GM12878 (cell line): ENCODE data around the gene MRPS12. TPM values are rescaled to one million over a fixed set of nuclear protein-coding genes. Genes with fewer than 3 reads are reported as not detected.
A peak's percentile ranks its signal among the peaks of the same experiment; 100 is the strongest.

Experiments used
- ATAC-seq: fragments of 200-7000 bp; cut with Tn5 transposase; 3 replicates; pipeline ENCODE4 v1.9.1; 2020; ENCODE audit warnings: mild to moderate bottlenecking, moderate library complexity
- BruUV-seq: library from RNA; stranded (reverse); fragments of 400-500 nt; replicated peaks from 2 replicates; lab custom pipeline; 2021; lab: Mats Ljungman, UMichigan
- CTCF ChIA-PET: fragments of 300-600 bp; sonication (Branson Sonifier 250); formaldehyde crosslinking; extraction: SDS; loops from one replicate; lab custom pipeline; 2021; ENCODE audit warnings: inconsistent platforms; lab: Yijun Ruan, JAX
- POLR2A ChIA-PET: fragments of 350-600 bp; formaldehyde crosslinking; extraction: SDS; loops from one replicate; lab custom pipeline; 2021; ENCODE audit warnings: inconsistent platforms; lab: Charles Lee
- RAD21 ChIA-PET: fragments of 300-600 bp; sonication (Branson Sonifier 250); formaldehyde crosslinking; loops from one replicate; lab custom pipeline; 2023; ENCODE audit warnings: antibody characterized with exemption; ENCODE audit not compliant: unreplicated experiment; lab: Charles Lee
- SMC1A ChIA-PET: fragments of 300-600 bp; sonication (Branson Sonifier 250); formaldehyde crosslinking; loops from one replicate; lab custom pipeline; 2023; ENCODE audit not compliant: unreplicated experiment, uncharacterized antibody; lab: Charles Lee
- DNase-seq: peaks from one replicate; pipeline ENCODE4 v3.0.0-alpha.2; 2011; ENCODE audit warnings: low read depth, low spot score
- FAIRE-seq: peaks from 3 replicates; lab custom pipeline; 2011; peaks lifted over from hg19 to GRCh38; lab: Jason Lieb, UNC
- H2AFZ ChIP-seq: 2 replicates; pipeline ENCODE4 v1.6.0; 2011; ENCODE audit warnings: low read depth, low read length, control low read depth; ENCODE audit not compliant: control insufficient read depth
- H3K27ac ChIP-seq: 2 replicates; pipeline ENCODE4 v1.5.1; 2011; ENCODE audit warnings: control low read depth; ENCODE audit not compliant: control insufficient read depth, insufficient read depth
- H3K27me3 ChIP-seq, 2 experiments: replicated peaks in 1 of 2; 2 replicates each; pipeline versions ENCODE4 v1.6.0 to v1.6.1; 2011; ENCODE audit warnings: low read length in 1 of 2; ENCODE audit not compliant: control insufficient read depth in 2 of 2, insufficient read depth in 2 of 2
- H3K36me3 ChIP-seq, 2 experiments: 2 replicates each; pipeline ENCODE4 v1.5.1; 2011; ENCODE audit warnings: low read length in 1 of 2; ENCODE audit not compliant: control insufficient read depth in 2 of 2, insufficient read depth in 2 of 2
- H3K4me1 ChIP-seq: 2 replicates; pipeline ENCODE4 v1.6.1; 2011; ENCODE audit warnings: mild to moderate bottlenecking, low read length, moderate library complexity, mixed read lengths; ENCODE audit not compliant: control insufficient read depth, insufficient read depth
- H3K4me2 ChIP-seq: 2 replicates; pipeline ENCODE4 v1.6.0; 2011; ENCODE audit warnings: control low read depth; ENCODE audit not compliant: control insufficient read depth, insufficient read depth
- H3K4me3 ChIP-seq: fragments of 200-600 bp; sonication (generic); 2 replicates; pipeline ENCODE4 v1.5.1; 2016
- H3K79me2 ChIP-seq: 2 replicates; pipeline ENCODE4 v1.6.0; 2011; ENCODE audit warnings: low read length; ENCODE audit not compliant: control insufficient read depth, insufficient read depth
- H3K9ac ChIP-seq: 2 replicates; pipeline ENCODE4 v1.8.0; 2011; ENCODE audit warnings: low read length, control low read depth, mixed read lengths; ENCODE audit not compliant: control insufficient read depth, insufficient read depth
- H3K9me3 ChIP-seq: replicated peaks from 3 replicates; pipeline ENCODE4 v1.5.1; 2011; ENCODE audit warnings: mild to moderate bottlenecking, low read length; ENCODE audit not compliant: control insufficient read depth, insufficient read depth
- H4K20me1 ChIP-seq: 2 replicates; pipeline ENCODE4 v1.6.0; 2011; ENCODE audit not compliant: control insufficient read depth, insufficient read depth
- RAD51 ChIP-seq: fragments of 450-650 bp; IDR thresholded peaks from 2 replicates; pipeline ENCODE4 v1.6.1; 2016; ENCODE audit warnings: moderate library complexity, mild to moderate bottlenecking, inconsistent platforms
- WGBS: methylation state at CpG from one replicate; pipeline ENCODE4 v1.1.6; 2016; ENCODE audit warnings: low lambda C conversion rate; ENCODE audit not compliant: insufficient replicate concordance, insufficient coverage; ENCODE audit errors: missing lambda C conversion rate; 5-methylcytosine and 5-hydroxymethylcytosine counted together
- in situ Hi-C: fragments of 300-500 bp; cut with MboI; formaldehyde crosslinking; loops from 9 replicates; pipeline ENCODE4 v1.14.3; 2018; ENCODE audit warnings: mixed read lengths
- intact Hi-C: fragments of 100-400 bp; cut with micrococcal nuclease; formaldehyde crosslinking; loops from one replicate; pipeline ENCODE4 v1.14.2; 2022; ENCODE audit not compliant: unreplicated experiment
- polyA plus RNA-seq, 11 experiments: library from polyadenylated mRNA; depleted of rRNA in 4 of 11; unstranded in 6 of 11; stranded (reverse) in 5 of 11; fragments of >200 nt; fragmentation: Nextera tagmentation in 4 of 11; fragmentation: Illumina TruSeq in 1 of 11; extraction: Ambion mirVana in 4 of 11; extraction: Trizol in 1 of 11; gene quantifications; 1 replicate in 1 of 11; 2 replicates in 10 of 11; pipeline versions ENCODE4 v1.2.1 to v1.2.3, GENCODE V29; 2011 to 2016; ENCODE audit warnings: inconsistent platforms in 2 of 11, missing spikeins in 2 of 11, low read depth in 1 of 11
- total RNA-seq, 4 experiments: library from RNA; depleted of rRNA in 3 of 4; stranded (reverse); fragments of >200 nt in 3 of 4; fragmentation: Illumina TruSeq in 1 of 4; extraction: Trizol in 1 of 4; gene quantifications; 2 replicates each; pipeline versions ENCODE4 v1.2.1 to v1.2.3, GENCODE V29; 2013 to 2021
- TF ChIP-seq, protein P1 (sequence below): fragments of 450-650 bp; IDR thresholded peaks from 2 replicates; pipeline ENCODE4 v1.6.1; 2016; ENCODE audit warnings: mild to moderate bottlenecking, moderate library complexity, borderline replicate concordance

MRPS12 gene
- total and polyA plus RNA-seq, 10 of the 15 experiments (the other 5 are each of a cell fraction or from before 2014, with no cell fraction given) = 7.3 to 205 (median 77.3) TPM

DNA sequence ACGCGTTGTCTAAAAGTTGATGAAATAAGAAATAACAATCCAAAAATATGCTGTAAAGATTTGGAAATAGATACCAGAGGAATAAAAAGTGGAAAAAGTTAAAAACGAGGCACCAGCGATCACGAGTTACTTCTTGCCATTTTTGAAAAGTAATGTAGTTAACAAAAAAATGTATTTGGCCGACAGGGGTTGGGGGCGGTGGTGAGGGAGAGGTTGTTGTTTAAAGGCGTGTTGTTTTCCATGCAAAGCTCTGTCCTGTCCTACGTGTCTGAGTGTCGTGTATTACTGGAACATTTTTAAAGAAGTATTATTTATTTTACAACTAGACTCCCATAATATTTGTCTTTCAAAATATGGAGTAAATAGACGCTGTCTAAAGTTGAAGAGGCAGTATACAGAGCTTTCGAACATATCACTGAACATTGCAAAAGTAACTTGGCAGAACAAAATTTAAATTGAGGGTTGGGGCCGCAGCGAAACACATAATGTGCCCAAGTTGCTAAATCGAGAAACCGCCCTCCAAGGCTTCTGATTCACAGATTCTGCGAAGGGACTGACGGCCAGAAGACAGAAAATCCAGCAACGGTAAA, 44.0 kb downstream of the MRPS12 start:
- Histone ChIP-seq H3K9me3 (no peaks in the 10 kb centered on the region), H3K36me3 (no peaks in the 10 kb centered on the region), H3K27me3 (peaks cover 0 to 3% of the 10 kb centered on the region in 2 experiments; a peak in 2 of 4 replicates), H2AFZ (no peak overlapping the region), H3K4me1 (peaks cover 21% of the 10 kb centered on the region), H3K79me2 (no peaks in the 10 kb centered on the region), H3K27ac (no peak overlapping the region), H3K4me2 (no peak overlapping the region), H4K20me1 (no peaks in the 10 kb centered on the region), H3K9ac (no peak overlapping the region), H3K4me3 (no peak overlapping the region)
- ChIA-PET POLR2A (interaction anchor here (1.0 to 1.1 kb wide), 2 partner anchors 110 to 126 kb away, joined by 4 read pairs; no protein-coding TSS in a partner anchor), CTCF (interaction anchor here (1.2 to 4.0 kb wide), 6 partner anchors 11 to 77 kb away, joined by 3 to 28 read pairs (median 8); no protein-coding TSS in a partner anchor), SMC1A (interaction anchor here (0.8 to 1.3 kb wide), 2 partner anchors 30 to 63 kb away, joined by 3 read pairs; no protein-coding TSS in a partner anchor), RAD21 (interaction anchor here (0.6 to 2.0 kb wide), 5 partner anchors 8 to 56 kb away, joined by 3 to 8 read pairs (median 3); no protein-coding TSS in a partner anchor)
- FAIRE-seq = no peak
- TF ChIP-seq, protein P1, sequence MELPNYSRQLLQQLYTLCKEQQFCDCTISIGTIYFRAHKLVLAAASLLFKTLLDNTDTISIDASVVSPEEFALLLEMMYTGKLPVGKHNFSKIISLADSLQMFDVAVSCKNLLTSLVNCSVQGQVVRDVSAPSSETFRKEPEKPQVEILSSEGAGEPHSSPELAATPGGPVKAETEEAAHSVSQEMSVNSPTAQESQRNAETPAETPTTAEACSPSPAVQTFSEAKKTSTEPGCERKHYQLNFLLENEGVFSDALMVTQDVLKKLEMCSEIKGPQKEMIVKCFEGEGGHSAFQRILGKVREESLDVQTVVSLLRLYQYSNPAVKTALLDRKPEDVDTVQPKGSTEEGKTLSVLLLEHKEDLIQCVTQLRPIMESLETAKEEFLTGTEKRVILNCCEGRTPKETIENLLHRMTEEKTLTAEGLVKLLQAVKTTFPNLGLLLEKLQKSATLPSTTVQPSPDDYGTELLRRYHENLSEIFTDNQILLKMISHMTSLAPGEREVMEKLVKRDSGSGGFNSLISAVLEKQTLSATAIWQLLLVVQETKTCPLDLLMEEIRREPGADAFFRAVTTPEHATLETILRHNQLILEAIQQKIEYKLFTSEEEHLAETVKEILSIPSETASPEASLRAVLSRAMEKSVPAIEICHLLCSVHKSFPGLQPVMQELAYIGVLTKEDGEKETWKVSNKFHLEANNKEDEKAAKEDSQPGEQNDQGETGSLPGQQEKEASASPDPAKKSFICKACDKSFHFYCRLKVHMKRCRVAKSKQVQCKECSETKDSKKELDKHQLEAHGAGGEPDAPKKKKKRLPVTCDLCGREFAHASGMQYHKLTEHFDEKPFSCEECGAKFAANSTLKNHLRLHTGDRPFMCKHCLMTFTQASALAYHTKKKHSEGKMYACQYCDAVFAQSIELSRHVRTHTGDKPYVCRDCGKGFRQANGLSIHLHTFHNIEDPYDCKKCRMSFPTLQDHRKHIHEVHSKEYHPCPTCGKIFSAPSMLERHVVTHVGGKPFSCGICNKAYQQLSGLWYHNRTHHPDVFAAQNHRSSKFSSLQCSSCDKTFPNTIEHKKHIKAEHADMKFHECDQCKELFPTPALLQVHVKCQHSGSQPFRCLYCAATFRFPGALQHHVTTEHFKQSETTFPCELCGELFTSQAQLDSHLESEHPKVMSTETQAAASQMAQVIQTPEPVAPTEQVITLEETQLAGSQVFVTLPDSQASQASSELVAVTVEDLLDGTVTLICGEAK = 0 out of 2 replicates have a peak, but pooled peaks have one; percentile 40
- TF ChIP-seq RAD51 = no peak
- no peak for ATAC-seq
- in situ Hi-C loops (no loop called here), intact Hi-C loops (loop anchor here (5.0 to 10.0 kb wide), 2 partner anchors 48 to 430 kb away; partner anchors contain the start of gene ZFP36)
- WGBS = 43% methylated on average over 19 of the region's 19 CpGs
- TSS peak; percentile 82 for BruUV-seq
- DNase-seq = no peak
